ENCODE measurements around the gene HRH3.

DNA sequence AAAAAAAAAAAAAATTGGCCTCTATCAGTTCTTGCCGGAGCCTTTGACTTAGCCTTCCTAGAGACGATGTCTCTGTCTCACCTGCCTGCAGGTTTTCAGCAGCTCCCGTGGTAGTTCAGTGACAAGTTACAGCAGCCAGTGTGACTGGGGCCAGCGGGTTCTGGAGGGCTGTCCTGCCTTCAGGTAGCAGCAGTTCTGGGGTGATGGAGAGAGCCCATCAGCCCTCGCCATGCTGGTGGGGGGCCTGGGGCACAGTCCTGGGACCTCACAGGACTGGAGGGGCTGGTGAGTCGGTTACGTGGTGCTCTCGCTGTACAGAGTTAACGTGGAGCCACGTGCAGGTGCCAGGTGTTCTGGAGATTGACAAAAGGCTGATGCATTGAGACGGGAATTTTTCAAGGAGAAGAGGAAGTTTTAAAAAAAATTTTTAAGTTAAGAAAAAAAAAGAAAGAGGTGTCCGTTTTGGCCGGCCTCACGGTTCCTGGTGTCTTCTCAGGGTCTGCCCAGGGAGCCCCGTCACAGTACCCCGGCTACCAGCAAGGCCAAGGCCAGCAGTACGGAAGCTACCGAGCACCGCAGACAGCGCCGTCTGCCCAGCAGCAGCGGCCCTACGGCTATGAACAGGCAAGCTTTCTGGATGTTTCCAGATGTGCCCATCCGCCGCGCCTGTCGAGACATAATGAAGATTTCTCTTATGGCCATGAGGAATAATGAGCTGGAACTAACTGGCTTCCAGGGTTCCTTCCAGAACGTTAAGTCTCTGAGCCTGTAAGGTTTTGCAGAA is 45.9 kb downstream of the HRH3 start:
- TF ChIP-seq, protein P1, sequence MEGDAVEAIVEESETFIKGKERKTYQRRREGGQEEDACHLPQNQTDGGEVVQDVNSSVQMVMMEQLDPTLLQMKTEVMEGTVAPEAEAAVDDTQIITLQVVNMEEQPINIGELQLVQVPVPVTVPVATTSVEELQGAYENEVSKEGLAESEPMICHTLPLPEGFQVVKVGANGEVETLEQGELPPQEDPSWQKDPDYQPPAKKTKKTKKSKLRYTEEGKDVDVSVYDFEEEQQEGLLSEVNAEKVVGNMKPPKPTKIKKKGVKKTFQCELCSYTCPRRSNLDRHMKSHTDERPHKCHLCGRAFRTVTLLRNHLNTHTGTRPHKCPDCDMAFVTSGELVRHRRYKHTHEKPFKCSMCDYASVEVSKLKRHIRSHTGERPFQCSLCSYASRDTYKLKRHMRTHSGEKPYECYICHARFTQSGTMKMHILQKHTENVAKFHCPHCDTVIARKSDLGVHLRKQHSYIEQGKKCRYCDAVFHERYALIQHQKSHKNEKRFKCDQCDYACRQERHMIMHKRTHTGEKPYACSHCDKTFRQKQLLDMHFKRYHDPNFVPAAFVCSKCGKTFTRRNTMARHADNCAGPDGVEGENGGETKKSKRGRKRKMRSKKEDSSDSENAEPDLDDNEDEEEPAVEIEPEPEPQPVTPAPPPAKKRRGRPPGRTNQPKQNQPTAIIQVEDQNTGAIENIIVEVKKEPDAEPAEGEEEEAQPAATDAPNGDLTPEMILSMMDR (IDR thresholded peaks at IDR 0.05) = no peak
- no peak for TF ChIP-seq POLR2A (IDR thresholded peaks at IDR 0.05)

Measured in transverse colon (tissue), 3 donors.